Spleen (tissue), 7 donors: ENCODE measurements around the gene ZNF578.

Experiments
- POLR2A ChIP-seq, 3 donors: fragments of 450-650 bp; IDR thresholded peaks; one replicate each; pipeline ENCODE4 v1.5.1; 2017; ENCODE audit warnings: antibody characterized with exemption in 3 of 3, mild to moderate bottlenecking in 1 of 3
- POLR2AphosphoS5 ChIP-seq, 3 donors: sonication (generic); formaldehyde crosslinking; IDR thresholded peaks; one replicate each; pipeline ENCODE4 v1.5.1; 2017; ENCODE audit warnings: antibody characterized with exemption in 3 of 3
- TF ChIP-seq, protein P1 (sequence below), 11 experiments: fragments of 200-600 bp in 7 of 11; fragments of 450-650 bp in 4 of 11; sonication (generic) in 4 of 11; IDR thresholded peaks in 8 of 11; conservative IDR thresholded peaks in 3 of 11; 1 replicate in 7 of 11; 2 replicates in 4 of 11; pipeline versions ENCODE4 v1.4.0 to v1.8.0; 2016 to 2021; ENCODE audit warnings: antibody characterized with exemption in 11 of 11, inconsistent platforms in 4 of 11, mild to moderate bottlenecking in 1 of 11
- donor health status: DM: no; HTN: no; CAD: no; lungs with moderate emphysema.
- donor health status: DM: no; HTN: no; CAD: no.
- donor health status: DM: no; HTN: no; CAD: no.

DNA sequence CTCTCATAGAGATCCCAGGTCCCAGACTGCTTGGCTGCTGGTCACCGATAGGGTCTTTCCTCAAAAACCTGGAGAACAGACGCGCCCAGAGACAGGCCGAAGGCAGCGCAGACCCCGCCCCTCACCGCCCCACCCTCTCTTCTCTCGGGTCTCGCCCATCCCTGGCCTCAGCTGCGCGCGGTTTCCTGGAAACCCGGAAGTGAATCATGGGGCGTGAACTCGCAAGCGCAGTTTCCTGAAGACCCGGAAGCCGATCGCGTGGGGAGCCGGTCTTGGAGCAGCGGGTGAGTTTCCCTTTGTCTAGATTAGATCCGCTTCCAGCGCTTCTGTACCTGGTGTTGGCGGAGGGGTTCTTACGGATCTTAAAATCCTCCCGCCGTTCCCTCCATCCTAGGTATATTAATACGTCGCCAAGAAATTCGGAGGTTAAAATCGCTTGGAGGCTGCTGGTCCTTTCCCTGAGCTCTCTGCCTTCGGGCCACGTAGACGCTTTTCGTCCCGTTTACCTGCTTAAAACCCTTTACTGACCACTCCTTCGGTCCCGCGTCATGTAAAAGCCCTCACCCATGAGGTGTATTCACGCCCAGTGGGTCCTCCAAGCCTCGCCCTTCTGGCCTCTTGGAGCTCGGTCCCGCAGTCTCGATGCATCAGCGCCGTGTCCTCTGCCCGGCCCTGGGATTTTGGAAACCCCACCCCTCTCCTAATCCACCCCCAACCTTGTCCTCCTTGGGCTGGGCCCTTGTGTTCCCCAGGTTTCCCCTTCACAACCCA, at the start of gene ZNF578:
- TF ChIP-seq, protein P1, sequence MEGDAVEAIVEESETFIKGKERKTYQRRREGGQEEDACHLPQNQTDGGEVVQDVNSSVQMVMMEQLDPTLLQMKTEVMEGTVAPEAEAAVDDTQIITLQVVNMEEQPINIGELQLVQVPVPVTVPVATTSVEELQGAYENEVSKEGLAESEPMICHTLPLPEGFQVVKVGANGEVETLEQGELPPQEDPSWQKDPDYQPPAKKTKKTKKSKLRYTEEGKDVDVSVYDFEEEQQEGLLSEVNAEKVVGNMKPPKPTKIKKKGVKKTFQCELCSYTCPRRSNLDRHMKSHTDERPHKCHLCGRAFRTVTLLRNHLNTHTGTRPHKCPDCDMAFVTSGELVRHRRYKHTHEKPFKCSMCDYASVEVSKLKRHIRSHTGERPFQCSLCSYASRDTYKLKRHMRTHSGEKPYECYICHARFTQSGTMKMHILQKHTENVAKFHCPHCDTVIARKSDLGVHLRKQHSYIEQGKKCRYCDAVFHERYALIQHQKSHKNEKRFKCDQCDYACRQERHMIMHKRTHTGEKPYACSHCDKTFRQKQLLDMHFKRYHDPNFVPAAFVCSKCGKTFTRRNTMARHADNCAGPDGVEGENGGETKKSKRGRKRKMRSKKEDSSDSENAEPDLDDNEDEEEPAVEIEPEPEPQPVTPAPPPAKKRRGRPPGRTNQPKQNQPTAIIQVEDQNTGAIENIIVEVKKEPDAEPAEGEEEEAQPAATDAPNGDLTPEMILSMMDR (IDR thresholded peaks at IDR 0.05 in 8 of 11, conservative IDR thresholded peaks at IDR 0.05 in 3 of 11) = no peak
- peak; percentile 62 to 73 (median 72) for TF ChIP-seq POLR2AphosphoS5 (IDR thresholded peaks at IDR 0.05)
- TF ChIP-seq POLR2A (IDR thresholded peaks at IDR 0.05) = no peak
